ENCODE measurements around the gene SLC25A51. TPM values are rescaled to one million over a fixed set of nuclear protein-coding genes. Genes with fewer than 3 reads are reported as not detected.

SLC25A51 gene
- polyA plus RNA-seq, 1 experiment: 29.9 TPM

DNA sequence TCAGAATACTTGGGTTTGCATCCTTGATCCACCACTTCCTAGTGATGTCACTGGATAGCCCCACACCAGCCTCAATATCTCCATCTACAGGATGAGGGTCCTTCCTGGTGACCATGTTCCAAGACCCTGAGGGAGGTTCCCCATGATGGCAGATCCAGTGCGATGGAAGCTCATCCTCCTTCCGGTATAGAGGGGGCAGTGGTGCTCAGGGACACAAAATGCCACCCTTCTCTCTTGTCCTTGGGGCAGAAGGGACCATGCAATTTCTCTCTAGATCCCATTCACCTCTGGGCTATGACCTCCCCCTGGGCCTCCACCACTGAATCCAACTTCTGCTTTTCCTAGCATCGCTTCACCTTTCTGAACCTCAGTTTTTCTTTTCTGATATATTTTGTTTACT, 5.4 kb upstream of the SLC25A51 start:
- Histone ChIP-seq H3K27me3 (ENCODE audit: control insufficient read depth, insufficient read depth, low read length) (no peaks in the 10 kb centered on the region), H3K4me3 (ENCODE audit: low read depth, low read length) (no peak overlapping the region), H3K27ac (ENCODE audit: low read depth, low read length) (no peak overlapping the region), H3K9me3 (ENCODE audit: control insufficient read depth, insufficient read depth, low read length) (no peaks in the 10 kb centered on the region; the same call in 1 of the 2 replicates)
- DNase-seq (ENCODE audit: low read depth, low spot score): no peak
- POLR2A ChIA-PET: no interaction called here
- TF ChIP-seq, protein P1, sequence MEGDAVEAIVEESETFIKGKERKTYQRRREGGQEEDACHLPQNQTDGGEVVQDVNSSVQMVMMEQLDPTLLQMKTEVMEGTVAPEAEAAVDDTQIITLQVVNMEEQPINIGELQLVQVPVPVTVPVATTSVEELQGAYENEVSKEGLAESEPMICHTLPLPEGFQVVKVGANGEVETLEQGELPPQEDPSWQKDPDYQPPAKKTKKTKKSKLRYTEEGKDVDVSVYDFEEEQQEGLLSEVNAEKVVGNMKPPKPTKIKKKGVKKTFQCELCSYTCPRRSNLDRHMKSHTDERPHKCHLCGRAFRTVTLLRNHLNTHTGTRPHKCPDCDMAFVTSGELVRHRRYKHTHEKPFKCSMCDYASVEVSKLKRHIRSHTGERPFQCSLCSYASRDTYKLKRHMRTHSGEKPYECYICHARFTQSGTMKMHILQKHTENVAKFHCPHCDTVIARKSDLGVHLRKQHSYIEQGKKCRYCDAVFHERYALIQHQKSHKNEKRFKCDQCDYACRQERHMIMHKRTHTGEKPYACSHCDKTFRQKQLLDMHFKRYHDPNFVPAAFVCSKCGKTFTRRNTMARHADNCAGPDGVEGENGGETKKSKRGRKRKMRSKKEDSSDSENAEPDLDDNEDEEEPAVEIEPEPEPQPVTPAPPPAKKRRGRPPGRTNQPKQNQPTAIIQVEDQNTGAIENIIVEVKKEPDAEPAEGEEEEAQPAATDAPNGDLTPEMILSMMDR (IDR thresholded peaks at IDR 0.05; ENCODE audit: low read depth, low read length): no peak
- CTCF ChIA-PET: interaction anchor here (1.0 to 2.2 kb wide), 2 partner anchors 9 to 354 kb away, joined by 3 to 6 read pairs; no protein-coding TSS in a partner anchor

DNA sequence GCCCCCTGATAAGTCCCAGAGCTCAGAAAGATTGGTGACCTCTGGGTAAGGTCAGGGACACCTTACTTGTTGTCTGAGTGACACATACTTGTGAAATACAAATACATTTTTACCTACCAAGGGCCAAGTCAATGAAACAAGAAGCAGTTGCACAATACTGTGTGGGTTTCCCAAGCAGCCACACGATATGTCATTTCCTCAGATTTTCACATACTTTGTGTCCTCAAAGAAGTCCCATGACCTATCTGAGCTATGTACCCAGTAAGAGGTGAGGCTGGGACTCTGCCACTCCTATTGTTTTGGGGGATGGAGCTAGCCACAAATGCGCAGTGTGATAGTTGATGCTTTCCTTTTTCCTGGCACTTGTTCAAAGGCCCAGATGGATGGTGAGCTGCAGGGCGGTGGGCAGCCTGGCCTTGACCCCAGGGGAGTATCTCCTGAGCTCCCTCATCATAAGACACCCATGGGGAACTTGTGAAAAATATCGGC, 4.8 kb upstream of the SLC25A51 start:
- ChIA-PET POLR2A (interaction anchor here (0.6 kb wide), 1 partner anchor 18 kb away, joined by 3 read pairs; no protein-coding TSS in a partner anchor), CTCF (interaction anchor here (0.9 to 2.2 kb wide), 7 partner anchors 8 to 355 kb away, joined by 3 to 10 read pairs (median 3); partner anchors contain the start of gene SHB)
- no peaks in the 10 kb centered on the region; the same call in 1 of the 2 replicates for H3K9me3 ChIP-seq (ENCODE audit: control insufficient read depth, insufficient read depth, low read length)
- no peak overlapping the region for H3K4me3 ChIP-seq (ENCODE audit: low read depth, low read length)
- no peak for DNase-seq (ENCODE audit: low read depth, low spot score)
- H3K27me3 ChIP-seq (ENCODE audit: control insufficient read depth, insufficient read depth, low read length): no peaks in the 10 kb centered on the region
- TF ChIP-seq, protein P1 (IDR thresholded peaks at IDR 0.05; ENCODE audit: low read depth, low read length): no peak
- H3K27ac ChIP-seq (ENCODE audit: low read depth, low read length): no peak overlapping the region

DNA sequence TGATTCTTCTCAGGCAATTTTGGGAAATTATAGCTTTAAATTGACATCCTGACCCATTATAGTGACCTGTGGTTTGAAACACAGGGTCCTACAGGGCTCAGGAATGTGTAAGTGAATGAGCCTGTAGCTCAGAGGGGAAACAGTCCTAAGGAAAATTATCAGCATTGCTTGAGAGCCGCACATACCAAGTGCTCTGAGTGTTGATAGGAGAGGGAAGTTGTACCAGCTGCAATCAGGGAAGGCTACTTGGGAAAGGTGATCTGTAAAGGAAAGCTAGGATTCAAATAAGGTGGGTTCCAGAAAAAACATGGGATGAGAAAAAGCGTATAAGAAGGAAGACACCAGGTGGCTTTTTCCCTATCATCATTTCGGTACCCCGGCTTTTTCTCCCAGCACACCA, 4.4 kb upstream of the SLC25A51 start:
- TF ChIP-seq, protein P1 (IDR thresholded peaks at IDR 0.05; ENCODE audit: low read depth, low read length): no peak
- no peak overlapping the region for H3K27ac ChIP-seq (ENCODE audit: low read depth, low read length)
- no peak for DNase-seq (ENCODE audit: low read depth, low spot score)
- CTCF ChIA-PET: interaction anchor here (0.9 to 2.2 kb wide), 6 partner anchors 9 to 355 kb away, joined by 3 to 10 read pairs (median 4); partner anchors contain the start of gene SHB
- POLR2A ChIA-PET: interaction anchor here (0.6 kb wide), 1 partner anchor 18 kb away, joined by 3 read pairs; no protein-coding TSS in a partner anchor
- no peaks in the 10 kb centered on the region for H3K27me3 ChIP-seq (ENCODE audit: control insufficient read depth, insufficient read depth, low read length)
- no peaks in the 10 kb centered on the region; the same call in 1 of the 2 replicates for H3K9me3 ChIP-seq (ENCODE audit: control insufficient read depth, insufficient read depth, low read length)
- no peak overlapping the region for H3K4me3 ChIP-seq (ENCODE audit: low read depth, low read length)

DNA sequence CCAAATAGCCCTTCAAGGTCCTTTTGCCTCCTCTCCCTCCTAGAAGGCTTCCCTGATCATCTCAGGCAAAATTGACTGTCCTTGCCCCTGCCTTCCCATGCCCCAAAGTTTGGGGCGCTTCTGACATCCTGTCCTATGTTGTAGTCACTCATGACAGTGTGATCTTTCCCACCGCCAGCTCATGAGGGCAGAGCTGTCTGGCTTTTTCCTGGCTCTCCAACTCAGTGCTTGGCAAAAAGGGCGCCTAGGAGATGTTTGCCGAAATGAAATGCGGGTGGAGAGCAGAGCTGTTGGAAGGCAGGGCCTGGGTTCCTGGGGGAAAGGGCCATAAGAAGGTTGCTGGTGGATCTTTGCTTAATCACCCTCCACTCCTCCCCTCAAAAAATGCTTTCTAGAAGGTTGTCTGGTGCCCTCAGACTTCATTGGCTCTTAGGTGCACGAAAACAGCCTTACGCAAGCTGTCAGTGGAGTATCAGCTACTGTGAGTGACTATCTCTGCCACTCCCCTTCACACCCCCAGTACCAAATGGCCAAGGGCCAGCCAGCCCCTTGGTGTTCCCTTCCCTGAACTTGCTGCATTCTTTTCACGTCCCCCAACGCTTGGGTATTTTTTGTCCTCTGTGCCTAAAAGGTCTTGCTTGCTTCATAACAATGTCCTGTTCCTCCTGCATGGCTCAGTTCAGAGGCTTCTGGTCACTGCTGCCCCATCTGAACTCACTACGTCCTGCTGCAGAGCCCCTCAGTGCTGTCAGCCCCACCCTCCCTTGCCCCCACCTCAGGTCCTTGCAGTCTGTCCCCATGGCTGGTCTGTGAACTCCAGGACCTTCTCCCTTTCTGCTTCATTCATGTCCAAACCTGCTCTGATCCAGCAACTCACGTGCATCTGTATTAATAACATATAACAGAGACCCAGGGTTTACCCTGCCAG, 2.6 kb upstream of the SLC25A51 start:
- POLR2A ChIA-PET: no interaction called here
- TF ChIP-seq, protein P1 (IDR thresholded peaks at IDR 0.05; ENCODE audit: low read depth, low read length): no peak
- DNase-seq (ENCODE audit: low read depth, low spot score): no peak

More for the DNA sequence above, 2.6 kb upstream of the SLC25A51 start:
- Histone ChIP-seq H3K27me3 (ENCODE audit: control insufficient read depth, insufficient read depth, low read length) (no peaks in the 10 kb centered on the region), H3K27ac (ENCODE audit: low read depth, low read length) (no peak overlapping the region), H3K9me3 (ENCODE audit: control insufficient read depth, insufficient read depth, low read length) (no peaks in the 10 kb centered on the region; the same call in 1 of the 2 replicates), H3K4me3 (ENCODE audit: low read depth, low read length) (no peak overlapping the region)
- CTCF ChIA-PET: interaction anchor here (0.5 to 3.2 kb wide), 5 partner anchors 39 to 357 kb away, joined by 3 to 19 read pairs (median 6); no protein-coding TSS in a partner anchor

Data from AG04450 (cell line).